K562 (cell line): Measurements from ENCODE around the gene RBM7. TPM values are rescaled to one million over a fixed set of nuclear protein-coding genes. Genes with fewer than 3 reads are reported as not detected.

ENCODE experiments used
- CEBPG ChIP-seq, 3 experiments: fragments of 200-800 bp in 1 of 3; sonication (Bioruptor generic) in 1 of 3; sonication (generic) in 1 of 3; formaldehyde crosslinking in 1 of 3; IDR thresholded peaks in 2 of 3; conservative IDR thresholded peaks in 1 of 3; 2 replicates each; pipeline versions ENCODE4 v1.6.1 to v1.8.0; 2016 to 2022; ENCODE audit warnings: missing compliant biosample characterization in 2 of 3, missing genetic modification characterization in 2 of 3, mild to moderate bottlenecking in 1 of 3, missing genetic modification reagents in 1 of 3
- HSF4 ChIP-seq: fragments of 250-450 bp; sonication (Bioruptor Pico); IDR thresholded peaks from 2 replicates; pipeline ENCODE4 v2.1.2; 2022; ENCODE audit warnings: mild to moderate bottlenecking, moderate library complexity, borderline replicate concordance
- POLR2A ChIP-seq: fragments of 450-650 bp; conservative IDR thresholded peaks from 2 replicates; pipeline ENCODE4 v1.6.1; 2016
- SMAD4 ChIP-seq: fragments of 250-450 bp; sonication (Bioruptor Pico); conservative IDR thresholded peaks from 2 replicates; pipeline ENCODE4 v1.8.0; 2021; ENCODE audit warnings: inconsistent platforms, mild to moderate bottlenecking, moderate library complexity
- SNAPC5 ChIP-seq: fragments of 250-450 bp; sonication (Bioruptor Pico); IDR thresholded peaks from 2 replicates; pipeline ENCODE4 v1.8.0; 2021; ENCODE audit warnings: moderate library complexity, mild to moderate bottlenecking, inconsistent platforms
- ZBTB12 ChIP-seq: fragments of 250-450 bp; sonication (Bioruptor Pico); IDR thresholded peaks from 2 replicates; pipeline ENCODE4 v1.4.0; 2020
- ZHX1 ChIP-seq: fragments of 150-350 bp; conservative IDR thresholded peaks from 2 replicates; pipeline ENCODE4 v1.6.1; 2014; ENCODE audit warnings: low read length
- ZMIZ1 ChIP-seq, 2 experiments: fragments of 150-350 bp in 1 of 2; IDR thresholded peaks; 2 replicates each; pipeline ENCODE4 v1.6.1; 2012 to 2016; ENCODE audit warnings: low read depth in 2 of 2, low read length in 2 of 2, mild to moderate bottlenecking in 1 of 2, moderate library complexity in 1 of 2
- ZNF318 ChIP-seq, 2 experiments: fragments of 450-650 bp; IDR thresholded peaks; 2 replicates each; pipeline ENCODE4 v1.6.1; 2016; ENCODE audit warnings: mild to moderate bottlenecking in 2 of 2, borderline replicate concordance in 1 of 2, low read depth in 1 of 2, moderate library complexity in 1 of 2
- ZNF324 ChIP-seq: fragments of 250-450 bp; sonication (Bioruptor Pico); IDR thresholded peaks from 2 replicates; pipeline ENCODE4 v1.4.0; 2020; ENCODE audit warnings: mild to moderate bottlenecking
- polyA plus RNA-seq, 8 experiments: library from polyadenylated mRNA; depleted of rRNA in 4 of 8; stranded (reverse) in 5 of 8; unstranded in 3 of 8; fragments of >200 nt; fragmentation: Nextera tagmentation in 2 of 8; fragmentation: Illumina TruSeq in 1 of 8; extraction: Ambion mirVana in 2 of 8; extraction: Trizol in 1 of 8; gene quantifications; 2 replicates each; pipeline versions ENCODE4 v1.2.1 to v1.2.3, GENCODE V29; 2011 to 2014; ENCODE audit warnings: inconsistent platforms in 1 of 8, missing spikeins in 1 of 8
- total RNA-seq, 7 experiments: library from RNA; depleted of rRNA in 6 of 7; stranded (reverse); fragments of >200 nt in 6 of 7; fragmentation: Illumina TruSeq in 2 of 7; extraction: Trizol in 2 of 7; gene quantifications; 2 replicates each; pipeline versions ENCODE4 v1.2.1 to v1.2.3, GENCODE V29; 2011 to 2021; ENCODE audit warnings: low replicate concordance in 1 of 7

The RBM7 gene
- total and polyA plus RNA-seq, 9 of the 15 experiments (the other 6 are each of a cell fraction or from before 2014, with no cell fraction given) = 26.0 to 76.8 (median 49.6) TPM

- TF ChIP-seq ZBTB12 (CRISPR knock-in tag) (no peak), ZMIZ1 (IDR thresholded peaks at IDR 0.05; ENCODE audit: low read depth in 2 of 2, low read length in 2 of 2) (no peak), HSF4 (no peak), SMAD4 (CRISPR knock-in tag) (no peak; the same call in 1 of the 2 replicates), ZNF324 (CRISPR knock-in tag) (no peak), ZNF318 (IDR thresholded peaks at IDR 0.05; ENCODE audit: borderline replicate concordance in 1 of 2, low read depth in 1 of 2) (0 out of 4 replicates have a peak, but pooled peaks of 1 of the 2 experiments have one; percentile 21), CEBPG (CRISPR knock-in tag; IDR thresholded peaks at IDR 0.05) (no peak), CEBPG (tag; conservative IDR thresholded peaks at IDR 0.05 in 1 of 2, IDR thresholded peaks at IDR 0.05 in 1 of 2) (peak in 1 of 2 experiments; percentile 7; a peak in 3 of 4 replicates), POLR2A (no peak), SNAPC5 (CRISPR knock-in tag) (no peak), ZHX1 (no peak)
Observed at GRCh38 chr11:114400915-114401223, 403 bp downstream of the RBM7 start (continued).
